Activated T-cell treated with anti-CD3 and anti-CD28 coated beads for 48 hours (primary cell): ENCODE measurements around the gene CHST13.

Source experiments
- DNase-seq: peaks from one replicate; pipeline ENCODE4 v3.0.0-alpha.2; 2020; ENCODE audit warnings: low read depth

Gene CHST13

DNA sequence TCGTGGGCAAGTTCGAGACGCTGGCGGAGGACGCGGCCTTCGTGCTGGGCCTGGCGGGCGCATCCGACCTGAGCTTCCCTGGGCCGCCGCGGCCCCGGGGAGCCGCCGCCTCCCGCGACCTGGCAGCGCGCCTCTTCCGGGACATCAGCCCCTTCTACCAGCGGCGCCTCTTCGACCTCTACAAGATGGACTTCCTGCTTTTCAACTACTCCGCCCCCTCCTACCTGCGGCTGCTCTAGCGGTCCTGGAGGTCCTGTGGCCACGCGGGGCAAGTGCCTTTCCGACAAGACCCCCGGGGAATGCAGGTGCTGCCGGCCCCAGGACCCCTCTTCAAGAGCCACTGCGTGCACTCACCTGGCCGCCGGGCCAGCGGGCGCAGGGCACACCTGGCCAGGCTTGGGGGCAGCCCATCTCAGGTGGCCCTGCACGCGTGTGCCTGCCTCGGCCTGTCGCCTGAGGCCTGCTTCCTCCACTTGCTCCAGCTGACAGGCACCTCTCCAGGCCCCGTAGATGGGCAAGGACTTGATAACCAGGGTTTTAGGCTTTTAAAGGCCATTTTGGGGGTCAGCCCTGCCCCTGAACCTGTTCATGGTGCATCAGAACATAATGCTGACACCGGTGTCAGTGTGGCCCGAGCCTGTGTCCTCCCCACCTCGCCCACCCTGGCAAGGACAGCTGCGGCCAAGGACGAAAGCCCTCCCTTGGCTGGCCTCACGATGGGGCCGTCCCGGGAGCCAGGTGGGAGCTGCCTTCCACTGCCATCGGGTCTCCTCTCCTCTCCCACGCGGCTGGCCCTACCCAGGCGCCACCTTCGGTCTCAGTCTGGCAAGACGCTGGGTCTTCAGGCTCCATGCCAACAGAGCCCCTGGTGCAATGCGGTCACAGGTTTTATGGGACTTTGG is 18.6 kb downstream of the CHST13 start:
- DNase-seq, result no peak

- DNase-seq, result no peak
Measured at GRCh38 chr3:126543457-126544061, 19.6 kb downstream of the CHST13 start.

DNA sequence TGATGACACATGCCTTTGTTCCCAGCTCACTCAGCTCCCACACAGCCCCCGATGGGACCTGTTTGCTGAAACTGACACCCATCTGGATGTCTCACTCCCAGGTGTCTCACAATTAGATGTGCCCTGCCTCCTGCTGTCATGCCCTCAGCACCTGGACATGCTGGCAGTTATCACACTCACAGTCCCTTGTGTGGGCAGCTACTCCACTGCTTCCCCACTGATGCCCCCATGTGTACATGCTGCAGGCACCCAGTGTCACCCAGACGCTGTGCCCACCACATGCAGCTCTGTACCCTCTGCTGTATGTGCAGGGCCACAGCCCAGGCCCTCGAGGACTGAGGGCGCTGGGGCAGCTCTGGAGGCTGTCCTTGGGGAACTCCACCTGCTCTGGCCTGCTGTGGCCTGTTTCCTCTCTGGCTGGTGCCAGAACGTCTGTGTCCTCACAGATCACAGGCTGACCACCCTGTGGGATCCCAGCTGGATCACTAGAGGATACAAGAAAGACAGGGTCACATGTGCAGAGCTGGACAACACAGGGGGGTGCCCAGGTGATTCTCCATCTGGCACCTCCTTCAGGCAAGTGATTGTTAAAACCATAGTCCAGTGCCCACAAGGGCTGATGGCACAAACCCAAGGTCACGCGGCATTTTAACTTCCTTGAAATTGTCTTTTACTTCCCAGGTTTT is 20.8 kb downstream of the CHST13 start:
- no peak for DNase-seq

- DNase-seq, result no peak
Measured at GRCh38 chr3:126545544-126545943, 21.6 kb downstream of the CHST13 start.

- DNase-seq, result no peak
Measured at GRCh38 chr3:126546013-126546412, 22.1 kb downstream of the CHST13 start.

DNA sequence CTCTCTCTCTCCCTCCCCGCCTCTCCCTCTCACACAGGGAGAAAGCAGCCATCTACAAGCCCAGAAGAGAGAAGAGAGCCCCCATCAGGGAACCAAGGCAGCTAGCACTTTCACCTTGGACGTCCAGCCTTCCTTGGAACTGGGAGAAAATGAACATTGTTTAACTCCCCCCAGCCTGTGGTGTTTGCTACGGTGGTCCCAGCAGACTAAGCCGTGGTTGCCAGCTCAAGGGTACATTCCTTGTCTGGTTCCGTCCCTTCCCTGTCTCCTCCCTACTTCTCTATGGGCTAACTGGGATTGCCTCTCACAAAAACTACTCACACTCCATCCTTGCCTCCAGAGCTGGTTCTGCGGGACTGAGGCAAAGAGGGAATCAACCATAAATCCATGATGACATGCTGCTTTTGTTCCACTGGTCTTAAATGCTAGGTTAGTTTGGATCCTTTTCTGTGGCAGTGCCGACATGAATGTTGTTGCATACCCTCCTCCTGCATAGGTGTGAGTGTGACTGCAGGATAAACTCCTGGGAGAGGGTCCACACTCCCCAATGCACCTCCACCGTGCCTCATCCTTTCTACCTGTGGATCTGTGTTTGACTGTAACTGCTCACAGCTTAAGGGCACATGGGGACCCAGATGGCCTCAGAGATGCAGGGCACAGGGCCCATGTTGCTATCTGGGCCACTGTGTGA is 22.7 kb downstream of the CHST13 start:
- DNase-seq, result no peak

DNA sequence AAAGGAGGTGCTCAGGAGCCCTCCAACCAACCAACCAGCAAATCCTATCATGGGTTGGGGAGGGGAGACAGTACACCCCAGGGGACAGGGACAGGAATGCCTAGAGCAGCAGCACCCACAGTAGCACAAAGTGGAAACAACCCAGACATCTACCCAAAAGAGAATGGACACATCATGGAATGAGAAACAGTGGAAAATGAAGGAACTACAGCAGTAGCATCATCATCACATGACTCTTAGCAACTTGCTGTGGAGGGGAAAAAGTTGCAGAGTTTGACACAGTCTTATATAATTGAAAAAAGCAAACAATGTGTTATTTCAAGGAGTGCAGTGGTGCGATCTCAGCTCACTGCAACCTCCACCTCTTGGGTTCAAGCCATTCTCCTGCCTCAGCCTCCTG is 23.8 kb downstream of the CHST13 start:
- no peak for DNase-seq

DNA sequence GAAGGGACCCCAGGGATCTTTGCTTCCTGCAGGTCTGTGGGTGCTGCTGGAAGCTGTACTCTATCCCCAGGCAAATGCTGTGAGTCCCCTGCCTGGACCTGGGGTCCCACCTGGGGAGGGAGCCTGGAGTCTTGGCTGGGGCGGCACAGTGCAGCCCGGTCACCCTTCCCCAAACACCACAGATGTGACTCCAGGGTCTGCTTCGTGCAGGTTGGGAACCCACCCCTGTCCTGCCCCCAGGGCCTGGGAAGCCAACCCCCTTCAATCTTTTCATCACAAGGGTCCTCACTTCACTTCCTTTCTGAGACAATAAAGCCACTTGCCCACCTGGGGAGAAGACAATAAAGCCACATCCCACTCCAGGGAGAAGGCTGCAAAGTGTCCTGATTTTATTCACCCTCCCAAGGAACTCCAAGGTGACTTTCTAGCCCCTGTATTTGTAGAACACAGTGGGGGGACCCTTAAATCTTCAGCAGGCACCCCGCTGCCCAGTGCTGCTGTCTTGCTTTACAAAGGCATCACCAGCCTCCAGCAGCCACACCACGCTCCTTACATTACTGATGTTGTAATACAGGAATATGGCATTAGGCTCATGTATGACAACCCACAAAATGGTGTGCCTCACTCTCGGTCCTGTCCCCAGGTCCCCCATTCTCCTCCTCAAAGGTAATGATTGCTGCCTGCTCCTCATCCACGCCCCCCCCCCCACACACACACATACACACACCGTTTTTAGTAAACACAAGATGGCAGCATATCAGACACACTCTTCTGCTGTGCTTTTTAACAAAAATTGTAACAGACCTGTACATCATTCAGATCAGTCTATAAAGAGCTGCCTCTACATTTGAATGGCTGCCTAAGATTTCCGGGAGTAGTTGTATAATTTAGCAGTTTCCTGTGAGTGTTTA is 24.9 kb downstream of the CHST13 start:
- no peak for DNase-seq

DNA sequence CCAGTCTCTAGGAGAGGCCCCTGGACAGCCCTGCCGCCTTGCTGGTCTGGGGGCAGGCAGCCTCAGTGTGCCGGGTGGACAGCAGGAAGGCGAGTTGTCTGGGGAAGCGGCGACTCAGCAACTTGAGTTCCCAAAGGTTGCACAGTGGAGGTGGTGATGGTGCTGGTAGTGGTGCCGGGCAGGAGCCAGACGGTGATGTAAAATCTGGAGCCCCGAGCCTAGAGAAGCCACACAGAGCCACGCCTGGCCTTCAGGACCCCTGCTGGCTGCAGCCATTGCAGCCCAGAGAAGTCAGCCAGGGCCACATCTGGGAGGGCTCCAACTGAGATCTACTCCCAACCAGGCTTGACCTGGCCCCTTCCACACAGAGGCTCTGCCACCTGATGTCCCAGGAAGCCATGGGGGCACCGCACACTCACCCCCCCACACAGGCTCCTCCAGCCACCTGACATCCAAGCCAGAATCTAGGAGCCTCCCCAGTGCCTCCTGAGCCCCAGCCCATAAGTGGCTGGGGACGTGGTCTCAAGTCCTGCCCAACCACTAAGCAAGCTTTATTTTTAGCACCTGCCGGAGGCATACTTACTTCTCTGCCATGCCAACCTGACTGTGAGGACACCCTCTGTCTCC is 26.0 kb downstream of the CHST13 start:
- DNase-seq, result no peak

DNA sequence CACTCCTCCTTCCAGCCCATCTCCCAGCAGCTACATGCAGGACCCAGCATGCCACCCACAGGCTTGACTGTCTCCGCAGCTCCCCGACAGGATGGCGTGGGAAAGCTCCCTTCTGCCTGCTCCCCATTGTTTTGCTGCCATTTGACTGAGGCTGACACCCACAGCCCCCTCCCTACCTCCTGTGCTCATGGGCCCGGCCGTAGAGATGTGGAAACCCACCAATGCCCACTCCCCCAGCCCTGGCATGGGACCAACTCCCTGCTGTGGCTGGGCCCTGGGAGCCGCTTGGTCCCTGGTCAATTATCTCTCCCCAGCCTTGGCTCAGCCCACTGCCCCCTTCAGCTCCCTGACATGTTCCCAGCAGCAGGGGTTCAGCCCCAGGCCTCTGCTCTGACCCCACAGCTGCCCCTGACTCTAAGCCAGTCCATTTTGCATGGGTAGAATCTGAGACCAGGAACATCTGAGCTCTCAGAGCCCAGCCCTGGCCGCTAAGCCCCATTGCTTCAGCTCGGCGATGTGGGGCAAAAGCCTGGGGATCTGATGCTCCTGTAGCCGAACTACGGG is 26.6 kb downstream of the CHST13 start:
- no peak for DNase-seq

DNA sequence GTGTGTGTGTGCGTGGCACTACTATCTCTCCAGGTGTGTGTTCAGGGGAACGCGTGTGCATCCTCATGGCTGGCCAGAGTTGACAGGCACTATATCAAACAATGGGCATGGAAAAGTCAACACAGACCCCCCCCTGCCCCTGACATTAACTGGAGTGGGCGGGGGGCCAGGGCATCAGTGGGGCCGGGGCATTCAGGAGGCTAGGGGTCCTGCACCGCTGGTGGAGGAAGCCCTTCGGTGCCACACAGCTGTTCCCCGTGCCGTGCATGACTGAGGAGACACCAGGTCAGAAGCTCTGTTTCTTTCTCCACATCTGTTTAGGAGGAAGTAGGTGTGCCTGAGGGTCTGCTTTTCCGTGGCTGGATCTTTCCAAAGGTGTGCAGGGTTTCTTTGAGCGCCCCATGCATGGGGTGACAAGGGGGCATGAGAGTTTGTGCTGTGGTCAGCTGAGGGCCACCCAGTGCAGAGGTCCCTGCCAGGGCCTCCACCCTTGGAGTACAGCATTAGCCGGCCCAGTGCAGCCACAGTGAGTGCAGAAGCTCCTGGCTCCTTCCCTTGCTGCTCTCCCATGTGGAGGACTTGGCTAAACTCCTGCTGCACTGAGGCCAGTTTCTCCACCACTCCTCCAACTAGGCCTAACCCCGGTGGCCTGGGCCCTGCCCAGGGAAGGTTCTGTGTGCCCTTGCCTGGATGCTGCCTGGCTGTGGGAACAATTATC is 27.3 kb downstream of the CHST13 start:
- no peak for DNase-seq

- no peak for DNase-seq
Measured at GRCh38 chr3:126551839-126552687, 28.1 kb downstream of the CHST13 start.

- DNase-seq, result no peak
Measured at GRCh38 chr3:126552688-126553283, 28.8 kb downstream of the CHST13 start.

GRCh38 chr3:126553284-126554084 is 29.5 kb downstream of the CHST13 start:
- no peak for DNase-seq

GRCh38 chr3:126554560-126555525 is 30.9 kb downstream of the CHST13 start:
- DNase-seq, result no peak
